Duodenal mucosa (tissue), 2 donors: ENCODE data around the gene C1orf210.

ENCODE experiments used
- H3K27ac ChIP-seq: one replicate; pipeline ENCODE4 v1.7.0; 2013; ENCODE audit warnings: low read depth, low read length
- H3K27me3 ChIP-seq, 2 donors: one replicate each; pipeline ENCODE4 v1.7.0; 2013; ENCODE audit warnings: low read length in 2 of 2, control low read depth in 1 of 2; ENCODE audit not compliant: insufficient read depth in 2 of 2, control insufficient read depth in 1 of 2
- H3K36me3 ChIP-seq, 2 donors: one replicate each; pipeline ENCODE4 v1.7.0; 2013; ENCODE audit warnings: low read length in 2 of 2, control low read depth in 1 of 2; ENCODE audit not compliant: insufficient read depth in 2 of 2, control insufficient read depth in 1 of 2
- H3K4me1 ChIP-seq, 2 donors: one replicate each; pipeline ENCODE4 v1.7.0; 2013; ENCODE audit warnings: low read length in 2 of 2, control low read depth in 1 of 2; ENCODE audit not compliant: insufficient read depth in 2 of 2, control insufficient read depth in 1 of 2
- H3K4me3 ChIP-seq, 2 donors: one replicate each; pipeline ENCODE4 v1.7.0; 2013; ENCODE audit warnings: low read length in 2 of 2, low read depth in 1 of 2
- H3K9ac ChIP-seq, 2 donors: one replicate each; pipeline ENCODE4 v1.7.0; 2013; ENCODE audit warnings: low read length in 2 of 2, low read depth in 1 of 2
- H3K9me3 ChIP-seq, 2 donors: one replicate each; pipeline ENCODE4 v1.7.0; 2013; ENCODE audit warnings: low read length in 2 of 2, control low read depth in 1 of 2; ENCODE audit not compliant: control insufficient read depth in 1 of 2

Gene C1orf210

GRCh38 chr1:43285269-43285990, at the start of gene C1orf210:
Gene C1orf210 (minus strand): TSS chr1:43285581. CDS start chr1:43283270, 2,311 bp downstream.
- peak within 1 kb of the TSS; percentile 86 for H3K27ac ChIP-seq
- no peaks in the 10 kb centered on the region for H3K27me3 ChIP-seq
- no peaks in the 10 kb centered on the region for H3K9me3 ChIP-seq
- H3K9ac ChIP-seq, result peak within 1 kb of the TSS; percentile 96 to 99
- H3K36me3 ChIP-seq, result peaks cover 0 to 7% of the 10 kb centered on the region in 2 donors
- H3K4me3 ChIP-seq, result peak within 1 kb of the TSS; percentile 67 to 80
- H3K4me1 ChIP-seq, result peaks cover 19 to 30% of the 10 kb centered on the region in 2 donors

GRCh38 chr1:43334453-43335205, 49.2 kb upstream of the C1orf210 start:
- no peak overlapping the region for H3K4me3 ChIP-seq

GRCh38 chr1:43331688-43332087, 46.3 kb upstream of the C1orf210 start:
- Histone ChIP-seq H3K9me3 (peaks cover 0 to 4% of the 10 kb centered on the region in 2 donors), H3K36me3 (no peaks in the 10 kb centered on the region), H3K9ac (no peak overlapping the region), H3K27me3 (no peaks in the 10 kb centered on the region), H3K27ac (no peak overlapping the region), H3K4me1 (peaks cover 7 to 9% of the 10 kb centered on the region in 2 donors), H3K4me3 (no peak overlapping the region)

More at GRCh38 chr1:43334453-43335205, 49.2 kb upstream of the C1orf210 start:
- no peaks in the 10 kb centered on the region for H3K9me3 ChIP-seq
- H3K9ac ChIP-seq, result no peak overlapping the region
- no peaks in the 10 kb centered on the region for H3K36me3 ChIP-seq
- H3K4me1 ChIP-seq, result peaks cover 7 to 9% of the 10 kb centered on the region in 2 donors
- no peaks in the 10 kb centered on the region for H3K27me3 ChIP-seq
- H3K27ac ChIP-seq, result no peak overlapping the region

GRCh38 chr1:43329995-43330751, 44.8 kb upstream of the C1orf210 start:
- peaks cover 7 to 9% of the 10 kb centered on the region in 2 donors for H3K4me1 ChIP-seq
- H3K9me3 ChIP-seq, result peaks cover 0 to 4% of the 10 kb centered on the region in 2 donors
- no peak overlapping the region for H3K27ac ChIP-seq
- no peaks in the 10 kb centered on the region for H3K27me3 ChIP-seq
- H3K9ac ChIP-seq, result no peak overlapping the region
- H3K4me3 ChIP-seq, result no peak overlapping the region
- no peaks in the 10 kb centered on the region for H3K36me3 ChIP-seq

GRCh38 chr1:43327549-43328292, 42.3 kb upstream of the C1orf210 start:
- H3K36me3 ChIP-seq, result no peaks in the 10 kb centered on the region
- no peak overlapping the region for H3K4me3 ChIP-seq
- H3K27ac ChIP-seq, result no peak overlapping the region
- H3K9me3 ChIP-seq, result peaks cover 0 to 4% of the 10 kb centered on the region in 2 donors
- H3K9ac ChIP-seq, result no peak overlapping the region
- peaks cover 7 to 9% of the 10 kb centered on the region in 2 donors for H3K4me1 ChIP-seq
- no peaks in the 10 kb centered on the region for H3K27me3 ChIP-seq

- Histone ChIP-seq H3K27me3 (no peaks in the 10 kb centered on the region), H3K36me3 (no peaks in the 10 kb centered on the region), H3K9me3 (peaks cover 0 to 4% of the 10 kb centered on the region in 2 donors), H3K4me1 (peaks cover 5 to 7% of the 10 kb centered on the region in 2 donors), H3K27ac (no peak overlapping the region), H3K4me3 (no peak overlapping the region), H3K9ac (no peak overlapping the region)
These were observed 40.0 kb upstream of the C1orf210 start for GRCh38 chr1:43325381-43325780.

- H3K9me3 ChIP-seq, result peaks cover 0 to 4% of the 10 kb centered on the region in 2 donors
- peaks cover 0 to 2% of the 10 kb centered on the region in 2 donors for H3K4me1 ChIP-seq
- no peak overlapping the region for H3K27ac ChIP-seq
- H3K27me3 ChIP-seq, result no peaks in the 10 kb centered on the region
- no peak overlapping the region for H3K9ac ChIP-seq
- no peaks in the 10 kb centered on the region for H3K36me3 ChIP-seq
- no peak overlapping the region for H3K4me3 ChIP-seq
These were observed 39.4 kb upstream of the C1orf210 start for GRCh38 chr1:43324810-43325209.

- Histone ChIP-seq H3K9ac (no peak overlapping the region), H3K36me3 (no peaks in the 10 kb centered on the region), H3K27ac (no peak overlapping the region), H3K4me1 (no peaks in the 10 kb centered on the region), H3K27me3 (no peaks in the 10 kb centered on the region), H3K9me3 (no peaks in the 10 kb centered on the region), H3K4me3 (no peak overlapping the region)
These were observed 37.1 kb upstream of the C1orf210 start for GRCh38 chr1:43322506-43322905.

GRCh38 chr1:43321331-43321891, 36.0 kb upstream of the C1orf210 start:
- no peaks in the 10 kb centered on the region for H3K27me3 ChIP-seq
- no peaks in the 10 kb centered on the region for H3K4me1 ChIP-seq
- H3K9me3 ChIP-seq, result no peaks in the 10 kb centered on the region
- H3K36me3 ChIP-seq, result no peaks in the 10 kb centered on the region
- no peak overlapping the region for H3K27ac ChIP-seq
- no peak overlapping the region for H3K9ac ChIP-seq
- H3K4me3 ChIP-seq, result no peak overlapping the region
